ENCODE data around the gene NPY5R. TPM values are rescaled to one million over a fixed set of nuclear protein-coding genes. Genes with fewer than 3 reads are reported as not detected.

NPY5R gene
- total RNA-seq, 1 donor from 2014 or later, result not detected

DNA sequence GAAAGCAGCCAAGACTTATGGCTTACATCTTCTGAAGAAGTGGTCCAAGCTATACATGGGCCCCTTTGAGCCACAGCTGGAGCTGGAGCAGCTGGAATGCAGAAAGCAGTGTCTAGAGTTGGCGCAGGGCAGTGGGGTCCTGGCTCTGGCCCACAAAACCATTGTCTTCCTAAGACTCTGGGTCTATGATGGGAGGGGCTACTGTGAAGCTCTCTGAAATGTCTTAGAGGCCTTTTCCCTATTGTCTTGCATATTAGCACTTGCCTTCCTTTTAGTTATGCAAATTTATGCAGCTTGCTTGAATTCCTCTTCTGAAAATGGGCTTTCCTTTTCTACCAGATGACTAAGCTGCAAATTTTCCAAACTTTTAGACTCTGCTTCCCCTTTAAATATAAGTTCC, 26.6 kb upstream of the NPY5R start:
- Mint-ChIP-seq H3K27ac (ENCODE audit: unreplicated experiment) (no peak overlapping the region), H3K4me3 (ENCODE audit: unreplicated experiment) (no peak overlapping the region), H3K36me3 (ENCODE audit: unreplicated experiment) (no peaks in the 10 kb centered on the region), H3K4me1 (ENCODE audit: unreplicated experiment) (no peaks in the 10 kb centered on the region), H3K9me3 (ENCODE audit: unreplicated experiment) (peaks cover 6% of the 10 kb centered on the region), H3K27me3 (ENCODE audit: unreplicated experiment) (peaks cover 2% of the 10 kb centered on the region)
- no peak for DNase-seq (ENCODE audit: extremely low spot score, unreplicated experiment)
- TF ChIP-seq, protein P1, sequence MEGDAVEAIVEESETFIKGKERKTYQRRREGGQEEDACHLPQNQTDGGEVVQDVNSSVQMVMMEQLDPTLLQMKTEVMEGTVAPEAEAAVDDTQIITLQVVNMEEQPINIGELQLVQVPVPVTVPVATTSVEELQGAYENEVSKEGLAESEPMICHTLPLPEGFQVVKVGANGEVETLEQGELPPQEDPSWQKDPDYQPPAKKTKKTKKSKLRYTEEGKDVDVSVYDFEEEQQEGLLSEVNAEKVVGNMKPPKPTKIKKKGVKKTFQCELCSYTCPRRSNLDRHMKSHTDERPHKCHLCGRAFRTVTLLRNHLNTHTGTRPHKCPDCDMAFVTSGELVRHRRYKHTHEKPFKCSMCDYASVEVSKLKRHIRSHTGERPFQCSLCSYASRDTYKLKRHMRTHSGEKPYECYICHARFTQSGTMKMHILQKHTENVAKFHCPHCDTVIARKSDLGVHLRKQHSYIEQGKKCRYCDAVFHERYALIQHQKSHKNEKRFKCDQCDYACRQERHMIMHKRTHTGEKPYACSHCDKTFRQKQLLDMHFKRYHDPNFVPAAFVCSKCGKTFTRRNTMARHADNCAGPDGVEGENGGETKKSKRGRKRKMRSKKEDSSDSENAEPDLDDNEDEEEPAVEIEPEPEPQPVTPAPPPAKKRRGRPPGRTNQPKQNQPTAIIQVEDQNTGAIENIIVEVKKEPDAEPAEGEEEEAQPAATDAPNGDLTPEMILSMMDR (IDR thresholded peaks at IDR 0.05), result no peak

DNA sequence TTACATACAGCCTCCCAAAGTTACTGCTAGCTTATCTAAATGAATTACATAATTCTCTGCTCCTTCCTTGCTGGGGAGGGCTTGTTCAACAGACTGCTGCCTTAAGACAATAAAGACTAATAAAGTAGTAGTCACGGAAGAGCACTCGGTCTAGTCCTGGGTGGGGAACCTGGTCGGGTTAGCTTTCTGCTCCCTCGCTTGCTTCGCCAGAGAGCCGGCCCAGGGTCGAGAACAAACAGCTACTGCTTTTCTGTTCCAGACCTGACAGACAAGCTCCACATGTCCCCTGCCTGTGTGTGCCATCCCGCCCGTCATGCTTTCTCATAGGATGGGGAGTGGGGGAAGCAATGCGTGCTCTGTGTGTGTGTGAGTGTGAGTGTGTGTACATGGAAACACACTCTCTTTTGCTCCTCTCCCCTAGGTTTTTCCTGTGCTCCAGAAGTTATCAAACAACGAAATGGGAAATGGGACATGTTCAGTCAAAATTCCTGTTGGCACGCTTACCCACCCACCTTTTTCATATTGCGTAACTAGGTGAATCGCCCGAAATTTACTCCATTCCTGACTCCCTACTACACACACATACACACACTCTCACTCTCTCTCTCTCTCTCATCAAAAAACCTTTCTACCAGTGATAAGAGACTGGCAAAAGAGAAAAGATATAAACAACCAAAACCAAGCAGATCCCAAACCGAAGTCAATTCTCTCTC, 12.6 kb upstream of the NPY5R start:
- H3K27me3 Mint-ChIP-seq (ENCODE audit: unreplicated experiment), result peaks cover 56% of the 10 kb centered on the region
- no peaks in the 10 kb centered on the region for H3K36me3 Mint-ChIP-seq (ENCODE audit: unreplicated experiment)
- no peak overlapping the region for H3K27ac Mint-ChIP-seq (ENCODE audit: unreplicated experiment)
- DNase-seq (ENCODE audit: extremely low spot score, unreplicated experiment), result no peak
- no peaks in the 10 kb centered on the region for H3K9me3 Mint-ChIP-seq (ENCODE audit: unreplicated experiment)
- H3K4me1 Mint-ChIP-seq (ENCODE audit: unreplicated experiment), result peaks cover 16% of the 10 kb centered on the region
- H3K4me3 Mint-ChIP-seq (ENCODE audit: unreplicated experiment), result peak overlapping the region; percentile 87
- TF ChIP-seq, protein P1 (IDR thresholded peaks at IDR 0.05), result no peak

DNA sequence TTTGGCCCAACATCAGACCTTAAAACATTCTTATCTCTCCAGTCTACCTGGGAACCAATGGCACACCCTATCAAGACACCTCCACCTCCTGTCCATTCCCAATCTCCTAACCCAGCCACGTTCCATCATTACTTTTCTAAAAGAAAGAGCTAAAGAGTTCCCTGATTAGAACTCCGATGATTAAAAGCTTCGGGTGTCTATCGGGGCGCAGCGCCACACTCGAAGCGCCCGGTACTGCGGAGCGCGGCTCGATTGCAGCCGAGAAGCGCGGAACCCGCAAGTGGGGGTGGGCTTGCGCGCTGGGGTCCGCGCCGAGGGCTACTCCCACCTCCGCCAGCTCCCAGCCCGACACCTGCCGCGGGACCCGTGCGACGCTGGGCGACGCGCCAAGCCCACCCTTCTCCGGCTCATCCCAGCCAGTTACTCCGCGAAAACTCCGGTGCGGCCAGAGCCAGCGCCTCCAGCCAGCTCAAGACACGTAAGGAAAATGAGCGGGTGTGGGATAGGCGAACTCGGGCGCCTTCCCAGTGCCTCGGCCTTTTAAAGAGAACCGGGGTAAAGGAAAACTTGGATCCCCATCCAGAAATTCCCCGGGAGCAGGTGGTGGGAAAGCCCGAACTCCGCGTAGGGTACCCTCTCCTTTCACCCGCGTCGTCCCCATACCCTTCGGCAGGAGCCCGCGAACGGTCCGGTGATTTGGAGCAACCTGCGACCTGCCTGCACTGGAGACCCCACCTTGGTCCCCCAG, 11.9 kb upstream of the NPY5R start:
- Mint-ChIP-seq H3K4me3 (ENCODE audit: unreplicated experiment) (peak overlapping the region; percentile 87), H3K9me3 (ENCODE audit: unreplicated experiment) (no peaks in the 10 kb centered on the region), H3K36me3 (ENCODE audit: unreplicated experiment) (no peaks in the 10 kb centered on the region), H3K27ac (ENCODE audit: unreplicated experiment) (no peak overlapping the region), H3K4me1 (ENCODE audit: unreplicated experiment) (peaks cover 16% of the 10 kb centered on the region), H3K27me3 (ENCODE audit: unreplicated experiment) (peaks cover 54% of the 10 kb centered on the region)
- TF ChIP-seq, protein P1 (IDR thresholded peaks at IDR 0.05), result no peak
- no peak for DNase-seq (ENCODE audit: extremely low spot score, unreplicated experiment)

DNA sequence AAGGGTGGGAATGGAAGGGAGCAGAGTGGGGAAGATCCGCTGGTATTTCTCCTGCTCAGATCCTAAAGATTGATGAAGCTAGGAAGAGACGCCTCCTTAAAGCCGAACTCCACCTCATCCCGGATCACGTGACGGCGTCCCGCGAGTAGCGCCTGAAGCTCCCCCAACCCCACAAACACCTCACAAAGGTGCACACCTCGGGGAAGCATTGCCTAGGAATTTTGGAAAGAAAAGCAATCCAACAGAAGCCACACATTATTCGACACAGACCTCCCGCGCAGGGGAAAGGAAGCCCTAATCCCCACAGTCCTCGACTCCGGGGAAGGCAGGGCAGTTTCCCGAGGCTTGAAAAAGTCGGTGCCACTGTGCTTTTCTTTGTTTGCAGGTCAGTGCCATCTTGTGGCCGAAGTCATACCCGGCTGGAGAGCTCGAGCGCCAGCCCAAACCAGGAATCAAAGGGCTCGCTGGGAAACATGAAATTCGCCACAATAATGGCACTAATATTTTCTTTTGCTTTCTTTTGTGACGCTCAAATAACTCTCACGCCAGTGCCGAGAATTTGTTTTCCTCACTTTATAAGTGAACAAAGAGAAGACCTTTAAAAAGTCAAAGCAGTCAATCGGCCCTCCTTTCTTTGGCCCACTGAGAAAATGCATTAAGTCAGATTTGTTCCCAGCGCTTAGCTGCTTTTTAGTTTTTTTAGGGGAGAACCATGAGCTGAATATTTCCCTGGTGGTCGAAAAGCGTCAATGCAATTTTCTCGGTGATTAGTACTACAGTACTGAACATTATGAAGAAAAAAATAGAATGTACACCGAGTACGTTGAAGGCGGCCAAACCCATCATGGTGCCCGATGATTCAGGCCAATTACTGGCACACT, 10.9 kb upstream of the NPY5R start, which contains the start of gene NPY1R:
NPY1R (minus strand) TSS at position 71 of the 881 bp plus-strand sequence. CDS start 6,042 bp downstream, outside the sequence.
- Mint-ChIP-seq H3K9me3 (ENCODE audit: unreplicated experiment) (no peaks in the 10 kb centered on the region), H3K27ac (ENCODE audit: unreplicated experiment) (no peak within 1 kb of the TSS), H3K36me3 (ENCODE audit: unreplicated experiment) (no peaks in the 10 kb centered on the region), H3K27me3 (ENCODE audit: unreplicated experiment) (peaks cover 58% of the 10 kb centered on the region), H3K4me3 (ENCODE audit: unreplicated experiment) (peak within 1 kb of the TSS; percentile 87), H3K4me1 (ENCODE audit: unreplicated experiment) (peaks cover 16% of the 10 kb centered on the region)
- TF ChIP-seq, protein P1 (IDR thresholded peaks at IDR 0.05), result peak; percentile 83
- DNase-seq (ENCODE audit: extremely low spot score, unreplicated experiment), result peak; percentile 89
